CD4-positive, alpha-beta T cell treated with Interleukin-17A for 4 hours (primary cell): ENCODE results near the gene ERLEC1.
"Not testable (repeated sequence)": the region's sequence is repeated elsewhere in the genome, so short reads cannot be mapped to it uniquely, and the experiment has no call there.

Experiments used
- DNase-seq: peaks from one replicate; pipeline ENCODE4 v3.0.0-alpha.2; 2020; ENCODE audit warnings: mixed read lengths

The ERLEC1 gene, protein sequence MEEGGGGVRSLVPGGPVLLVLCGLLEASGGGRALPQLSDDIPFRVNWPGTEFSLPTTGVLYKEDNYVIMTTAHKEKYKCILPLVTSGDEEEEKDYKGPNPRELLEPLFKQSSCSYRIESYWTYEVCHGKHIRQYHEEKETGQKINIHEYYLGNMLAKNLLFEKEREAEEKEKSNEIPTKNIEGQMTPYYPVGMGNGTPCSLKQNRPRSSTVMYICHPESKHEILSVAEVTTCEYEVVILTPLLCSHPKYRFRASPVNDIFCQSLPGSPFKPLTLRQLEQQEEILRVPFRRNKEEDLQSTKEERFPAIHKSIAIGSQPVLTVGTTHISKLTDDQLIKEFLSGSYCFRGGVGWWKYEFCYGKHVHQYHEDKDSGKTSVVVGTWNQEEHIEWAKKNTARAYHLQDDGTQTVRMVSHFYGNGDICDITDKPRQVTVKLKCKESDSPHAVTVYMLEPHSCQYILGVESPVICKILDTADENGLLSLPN

DNA sequence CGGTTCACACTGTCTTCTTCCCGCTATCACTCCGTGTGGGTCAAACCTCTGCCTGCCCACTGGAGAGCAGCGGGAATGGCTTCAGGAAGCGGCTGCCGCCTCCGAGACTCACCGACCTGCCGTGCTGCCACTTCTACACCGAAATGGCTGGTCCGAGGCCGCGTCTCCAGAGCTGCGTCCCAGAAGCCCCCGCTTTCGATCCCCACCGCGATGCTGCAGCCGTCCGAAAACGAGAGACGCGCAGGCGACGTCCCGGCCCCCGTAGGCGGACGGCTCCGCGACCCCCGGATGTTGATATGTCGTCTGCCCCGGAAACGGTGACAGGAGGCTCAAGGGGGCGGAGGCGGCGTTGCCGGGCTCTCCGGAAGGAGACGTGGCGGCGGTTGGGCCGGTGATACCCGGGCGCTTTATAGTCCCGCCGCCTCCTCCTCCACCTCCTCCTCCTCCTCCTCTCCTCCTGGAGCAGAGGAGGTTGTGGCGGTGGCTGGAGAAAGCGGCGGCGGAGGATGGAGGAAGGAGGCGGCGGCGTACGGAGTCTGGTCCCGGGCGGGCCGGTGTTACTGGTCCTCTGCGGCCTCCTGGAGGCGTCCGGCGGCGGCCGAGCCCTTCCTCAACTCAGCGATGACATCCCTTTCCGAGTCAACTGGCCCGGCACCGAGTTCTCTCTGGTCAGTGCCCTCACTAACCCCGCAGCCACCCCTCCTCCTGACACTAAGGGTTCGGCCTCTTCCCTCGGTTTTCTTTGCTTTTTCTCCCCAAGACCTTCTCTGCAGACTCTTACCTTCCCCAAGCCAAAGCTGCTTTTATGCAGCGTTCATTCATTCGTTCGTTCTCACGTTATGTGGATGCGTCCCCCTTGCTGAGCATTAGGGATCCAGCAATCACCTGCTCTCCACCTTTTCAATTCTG lies at the start of gene ERLEC1, which contains the start of gene ASB3:
Gene ERLEC1 (plus strand): TSS at position 340 of the 909 bp plus-strand sequence. CDS start 167 bp downstream, at position 507.
Gene ASB3 (minus strand): TSS at position 249 of the 909 bp plus-strand sequence. CDS start 21,381 bp downstream, outside the sequence.
- peak; percentile 90 for DNase-seq

DNA sequence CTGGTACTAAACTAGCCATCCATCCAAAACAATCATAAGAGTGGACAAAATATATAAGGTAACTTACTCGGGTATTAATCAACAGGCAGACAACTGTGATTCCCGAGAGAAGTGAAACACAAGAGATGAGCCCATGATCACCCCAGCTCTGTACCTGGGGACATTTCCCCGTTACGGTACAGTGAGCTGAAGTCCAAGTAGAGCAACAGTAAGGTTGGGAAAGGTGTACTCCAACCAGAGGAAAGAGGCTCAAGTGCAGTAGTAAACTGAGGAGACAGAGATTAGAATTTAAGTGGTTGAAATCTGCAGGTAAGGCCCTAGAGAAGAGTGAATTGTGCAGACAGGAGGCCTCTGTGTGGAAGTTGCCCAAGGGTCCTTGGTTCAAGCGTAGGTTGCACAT lies 49.8 kb upstream of the ERLEC1 start:
- no peak for DNase-seq

DNA sequence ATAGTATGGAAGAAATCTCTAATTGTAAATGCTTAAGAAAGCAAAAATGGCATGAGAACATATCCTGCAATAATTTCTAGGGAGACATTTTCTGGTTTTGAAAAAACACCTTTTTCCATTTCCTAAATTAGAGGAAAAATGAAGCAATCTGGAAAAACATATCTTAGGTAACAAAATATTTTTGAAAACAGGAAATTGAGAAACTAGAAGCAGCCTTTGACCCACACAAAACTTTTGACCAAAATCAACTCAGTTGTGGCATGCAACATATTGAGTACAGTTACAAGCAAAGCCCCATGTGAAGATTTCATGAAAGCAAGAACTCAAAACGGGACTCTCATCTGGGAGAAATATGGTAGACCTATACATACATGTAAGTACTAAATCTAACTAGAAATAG lies 47.8 kb upstream of the ERLEC1 start:
- no peak for DNase-seq

DNA sequence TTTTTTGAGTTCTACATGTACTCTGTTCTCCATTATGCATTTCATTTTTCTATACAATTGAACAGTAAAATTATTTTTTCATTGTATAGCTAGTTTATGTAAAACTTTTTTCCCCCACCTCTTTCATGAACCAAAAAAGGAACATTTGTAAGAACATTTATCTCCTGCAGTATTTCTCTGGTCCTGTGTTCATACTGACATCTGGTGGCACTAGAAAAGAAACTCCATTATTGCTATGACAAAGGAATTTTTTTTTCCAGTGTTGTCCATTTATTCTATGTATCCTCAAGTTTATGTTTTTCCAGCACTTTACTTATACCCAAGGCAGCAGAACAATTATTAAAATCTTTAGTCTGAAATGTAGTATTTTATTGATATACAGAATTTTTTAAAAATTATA lies 46.7 kb upstream of the ERLEC1 start:
- DNase-seq = no peak

DNA sequence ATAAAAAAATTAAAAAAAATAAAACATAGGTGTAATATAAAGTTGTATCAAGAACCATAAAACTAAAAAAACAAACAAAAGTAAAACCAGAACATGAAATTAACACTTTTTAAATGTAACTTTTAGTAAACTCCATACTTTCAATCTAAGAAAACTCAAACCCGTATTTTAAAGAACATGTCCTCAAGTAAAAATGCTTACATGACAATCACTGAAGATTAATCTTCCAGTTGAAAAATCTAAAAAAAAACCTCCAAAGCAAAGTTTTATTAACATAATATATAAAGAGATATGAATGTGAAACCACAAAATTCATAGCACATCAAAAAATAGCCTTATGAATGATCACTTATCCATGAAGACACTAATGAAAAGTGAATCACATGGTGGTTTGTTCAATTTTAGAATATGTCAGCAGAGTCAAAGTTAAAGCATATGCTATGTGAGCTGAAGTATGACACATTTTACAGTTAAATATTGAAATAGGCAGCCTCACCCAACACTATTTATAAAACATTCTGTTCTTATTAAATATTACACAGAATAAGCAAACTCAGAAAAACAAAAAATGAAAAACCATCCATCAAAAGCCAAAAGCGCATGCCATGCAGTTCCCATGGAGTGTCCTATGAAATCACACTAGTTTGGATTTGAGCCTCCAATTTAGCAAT lies 42.3 kb upstream of the ERLEC1 start:
- no peak for DNase-seq

DNA sequence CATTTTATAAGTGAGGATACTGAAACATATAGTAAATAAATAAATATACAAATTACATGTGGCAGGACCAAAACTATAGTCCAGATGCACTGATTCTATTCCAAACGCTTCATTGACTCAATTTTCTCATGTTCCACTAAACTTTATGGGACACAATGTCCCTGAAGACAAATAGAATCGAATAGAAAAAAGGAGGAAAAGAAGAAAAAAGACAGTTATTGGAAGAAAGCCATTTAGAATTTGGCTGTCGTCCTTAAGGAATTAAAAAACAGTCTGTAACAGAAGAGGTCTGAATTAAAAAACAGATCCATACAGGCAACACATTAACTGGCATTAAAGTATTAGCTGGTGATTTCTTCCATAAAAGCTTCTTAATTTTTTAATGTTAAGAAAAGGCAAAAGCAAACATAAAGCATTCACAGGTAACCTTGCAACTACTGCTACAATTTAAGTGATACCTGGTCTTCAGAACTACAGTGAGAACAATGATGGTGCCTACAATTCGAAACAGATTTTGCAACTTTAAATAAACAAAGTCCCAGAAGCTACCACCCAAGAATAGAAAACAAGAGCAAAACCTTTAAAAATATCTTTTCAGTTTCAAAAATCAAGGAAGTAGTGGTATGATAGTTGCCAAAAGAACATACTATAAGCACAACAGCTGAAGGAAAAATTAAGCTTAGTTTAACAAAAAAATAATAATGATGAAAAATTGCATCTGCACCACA lies 36.6 kb upstream of the ERLEC1 start:
- DNase-seq = no peak

DNA sequence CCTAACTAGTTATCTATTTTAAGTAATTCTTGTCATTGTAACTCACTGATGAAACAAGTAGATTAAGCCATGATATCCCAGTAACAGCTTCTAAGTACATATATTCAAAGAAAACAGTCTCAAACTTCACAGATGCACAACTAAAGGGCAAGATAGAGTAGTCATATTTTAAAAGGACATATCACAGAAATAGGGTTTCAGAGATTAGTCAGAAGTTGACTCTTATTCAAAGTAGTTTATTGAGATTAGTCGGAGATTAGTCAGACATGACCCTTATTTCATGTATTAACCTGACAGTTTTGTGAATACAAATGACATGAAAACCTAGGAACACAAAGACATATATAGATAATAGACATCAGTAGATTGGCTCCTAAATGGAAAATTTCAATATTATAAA lies 35.1 kb upstream of the ERLEC1 start:
- DNase-seq = no peak

DNA sequence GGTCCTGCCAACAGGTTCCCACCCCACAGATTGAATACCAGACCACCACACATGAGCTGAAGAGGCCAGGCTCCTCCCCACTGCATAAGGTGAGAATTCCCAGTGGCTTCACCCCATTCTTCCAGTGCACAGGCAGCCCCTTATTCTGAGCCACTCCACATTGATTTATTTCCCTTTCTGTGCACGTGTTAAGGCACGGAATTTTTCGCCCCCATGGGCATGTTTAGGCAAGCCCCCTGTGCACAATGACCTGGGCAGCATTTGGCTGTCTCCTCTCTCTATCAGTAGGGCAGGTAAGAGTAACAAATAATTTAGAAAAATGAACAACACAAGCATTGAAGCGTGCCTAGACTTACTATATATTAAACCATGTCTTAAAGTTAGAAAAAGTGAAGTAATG lies 34.5 kb upstream of the ERLEC1 start:
- DNase-seq = no peak

DNA sequence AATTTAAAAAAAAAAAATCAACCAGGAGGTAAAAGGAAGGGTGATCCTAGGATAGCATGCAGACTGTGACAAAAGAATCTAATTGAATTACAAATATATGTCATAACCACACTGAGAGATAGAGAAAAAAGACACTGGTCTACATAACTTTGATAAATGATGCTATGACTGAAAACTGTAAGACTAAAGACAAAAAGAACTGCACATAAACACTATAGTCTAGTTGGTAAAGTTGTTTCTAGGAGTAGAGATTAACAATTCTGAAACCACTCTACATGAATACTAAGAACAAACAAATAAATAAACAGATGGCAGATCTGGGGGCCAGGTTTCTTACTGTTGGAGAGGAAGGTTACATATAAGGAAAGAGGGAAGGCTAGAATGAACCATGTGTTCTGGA lies 33.8 kb upstream of the ERLEC1 start:
- no peak for DNase-seq

DNA sequence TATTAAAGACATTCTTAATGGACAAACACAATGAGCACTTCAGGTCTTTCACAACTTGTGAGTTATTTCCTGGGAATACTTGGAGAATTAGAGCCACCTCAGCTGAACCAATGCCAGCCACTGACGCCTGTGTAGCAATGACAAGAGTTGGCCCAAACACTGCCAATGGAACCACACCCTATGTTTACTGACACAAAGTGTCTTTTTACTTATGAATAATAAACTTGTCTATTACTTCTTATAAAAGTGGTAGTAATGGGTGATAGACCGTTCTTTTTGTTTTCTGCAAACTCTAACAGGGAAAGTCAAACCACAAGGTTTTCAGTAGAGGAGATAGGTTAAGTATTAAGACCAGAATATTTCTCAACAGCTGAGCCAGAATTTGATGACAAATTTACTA lies 31.7 kb upstream of the ERLEC1 start:
- DNase-seq = no peak

DNA sequence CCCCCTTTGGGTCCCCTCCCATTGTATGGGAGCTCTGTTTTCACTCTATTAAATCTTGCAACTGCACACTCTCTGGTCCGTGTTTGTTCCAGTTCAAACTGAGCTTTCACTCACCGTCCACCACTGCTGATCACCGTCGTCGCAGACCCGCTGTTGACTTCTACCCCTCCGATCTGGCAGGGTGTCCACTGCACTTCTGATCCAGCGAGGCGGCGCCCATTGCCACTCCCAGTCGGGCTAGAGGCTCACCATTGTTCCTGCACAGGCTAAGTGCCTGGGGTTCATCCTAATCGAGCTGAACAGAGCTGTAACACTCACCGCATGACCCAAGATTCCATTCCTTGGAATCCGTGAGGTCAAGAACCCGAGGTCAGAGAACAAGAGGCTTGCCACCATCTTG lies 30.2 kb upstream of the ERLEC1 start:
- DNase-seq = no peak

DNA sequence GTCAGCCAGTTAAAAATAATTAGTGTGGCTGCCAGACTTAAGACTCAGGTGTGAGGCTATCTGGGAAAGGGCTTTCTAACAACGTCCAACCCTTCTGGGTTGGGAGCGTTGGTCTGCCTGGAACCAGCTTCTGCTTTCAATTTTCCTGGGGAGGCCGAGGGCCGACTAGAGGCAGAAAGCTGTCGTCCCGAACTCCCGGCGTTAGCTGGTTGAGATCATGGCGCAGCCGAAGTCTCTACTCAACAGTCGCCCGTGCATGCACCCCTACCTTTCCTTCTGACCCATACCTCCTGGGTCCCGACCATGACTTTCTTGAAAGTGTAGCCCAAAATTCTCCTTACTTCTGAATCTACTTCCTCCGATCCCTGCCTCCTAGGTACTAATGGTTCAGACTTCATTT lies 29.6 kb upstream of the ERLEC1 start:
- DNase-seq = not testable (repeated sequence)

DNA sequence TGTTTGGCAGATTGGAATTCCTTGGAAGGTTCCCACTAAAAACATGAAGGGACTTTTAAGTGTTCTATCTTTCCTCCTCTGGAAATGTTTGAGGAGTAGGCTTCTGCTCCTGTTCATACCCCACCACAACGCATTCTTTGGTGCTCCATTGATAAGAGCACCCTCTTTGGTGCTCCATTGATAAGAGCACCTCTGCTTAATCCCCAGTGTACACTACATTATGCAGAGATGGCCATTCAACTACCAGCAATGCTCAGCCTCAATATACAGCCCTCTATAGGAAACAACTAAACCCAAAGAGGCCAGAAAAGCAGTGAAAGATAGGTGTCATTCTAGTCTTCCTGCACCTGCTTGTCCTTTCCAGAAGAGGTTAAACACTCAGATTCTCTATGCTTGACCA lies 21.1 kb upstream of the ERLEC1 start:
- DNase-seq = no peak

DNA sequence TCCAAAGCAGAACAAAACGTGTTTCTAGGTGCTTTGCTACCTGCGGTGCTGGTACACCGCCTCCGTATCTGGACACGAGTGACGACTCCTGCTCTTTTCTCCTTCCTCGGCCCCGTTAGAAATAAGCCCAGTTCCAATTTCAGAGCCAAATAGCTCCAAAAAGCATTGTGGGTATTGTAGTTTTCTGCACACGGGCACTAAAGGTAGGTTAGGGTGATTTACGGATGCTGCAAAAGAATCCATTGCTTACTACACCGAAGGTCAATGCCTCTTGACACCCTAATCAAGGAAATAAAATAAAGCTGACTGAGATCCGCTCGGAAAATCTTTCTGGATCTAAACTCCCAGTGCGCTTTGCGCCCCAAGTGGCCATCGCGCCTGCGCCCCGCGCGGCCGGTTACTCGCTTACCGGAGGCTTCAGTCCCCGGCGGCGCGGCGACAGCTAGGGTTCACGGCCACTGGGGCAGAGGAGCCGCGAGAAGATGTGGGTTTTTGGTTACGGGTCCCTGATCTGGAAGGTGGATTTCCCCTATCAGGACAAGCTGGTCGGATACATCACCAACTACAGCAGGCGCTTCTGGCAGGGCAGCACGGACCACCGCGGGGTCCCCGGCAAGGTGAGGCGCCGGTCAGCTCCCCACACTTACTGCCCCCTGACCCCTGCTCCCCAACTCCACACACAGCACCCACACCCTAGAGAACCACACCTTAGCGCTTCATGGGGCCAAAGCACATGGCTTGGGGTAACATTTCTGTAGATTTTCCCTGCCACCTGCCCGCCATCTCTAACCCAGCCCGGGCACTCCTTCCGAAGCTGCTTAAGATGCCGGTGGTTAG lies 19.2 kb upstream of the ERLEC1 start, which contains the start of gene CHAC2:
Gene CHAC2 (plus strand): TSS at position 400 of the 837 bp plus-strand sequence. CDS start 83 bp downstream, at position 483.
- DNase-seq = peak; percentile 87

DNA sequence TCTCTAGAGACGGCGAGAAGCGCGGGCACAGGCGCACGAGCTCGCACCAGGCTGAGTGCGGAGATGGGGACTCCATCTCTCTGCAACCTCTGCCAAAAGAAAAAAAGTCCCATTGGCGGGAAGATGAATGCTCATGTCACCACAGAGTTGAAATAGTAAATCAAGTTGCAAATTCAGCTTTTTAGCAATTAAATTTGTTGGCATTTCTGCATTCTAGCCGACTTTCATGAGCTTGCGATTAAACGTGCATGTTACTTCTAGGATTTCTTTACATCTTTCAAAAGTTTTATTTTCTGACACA lies 18.7 kb upstream of the ERLEC1 start:
- no peak for DNase-seq

DNA sequence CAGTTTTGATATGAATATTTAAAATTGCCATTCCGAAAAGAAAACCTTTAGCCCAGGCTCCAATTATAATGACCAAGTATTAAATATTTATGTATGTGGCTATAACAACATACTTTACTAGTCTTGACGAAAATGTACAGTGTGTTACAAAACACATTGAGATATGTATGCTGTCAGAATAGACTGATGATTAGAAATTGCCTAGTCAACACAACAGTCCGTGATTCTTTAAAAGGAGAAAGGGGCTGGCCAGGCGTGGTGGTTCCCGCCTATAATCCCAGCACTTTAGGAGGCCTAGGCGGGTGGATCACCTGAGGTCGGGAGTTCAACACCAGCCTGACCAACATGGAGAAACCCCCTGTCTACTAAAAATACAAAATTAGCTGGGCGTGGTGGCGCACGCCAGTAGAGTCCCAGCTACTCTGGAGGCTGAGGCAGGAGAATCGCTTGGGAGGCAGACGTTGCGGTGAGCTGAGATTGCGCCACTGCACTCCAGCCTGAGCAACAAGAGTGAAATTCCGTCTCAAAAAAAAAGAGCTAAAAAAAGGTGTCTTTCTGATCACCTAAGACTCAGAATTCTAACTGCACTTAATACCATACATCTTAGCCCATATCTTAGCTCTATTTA lies 17.4 kb upstream of the ERLEC1 start:
- DNase-seq = no peak

DNA sequence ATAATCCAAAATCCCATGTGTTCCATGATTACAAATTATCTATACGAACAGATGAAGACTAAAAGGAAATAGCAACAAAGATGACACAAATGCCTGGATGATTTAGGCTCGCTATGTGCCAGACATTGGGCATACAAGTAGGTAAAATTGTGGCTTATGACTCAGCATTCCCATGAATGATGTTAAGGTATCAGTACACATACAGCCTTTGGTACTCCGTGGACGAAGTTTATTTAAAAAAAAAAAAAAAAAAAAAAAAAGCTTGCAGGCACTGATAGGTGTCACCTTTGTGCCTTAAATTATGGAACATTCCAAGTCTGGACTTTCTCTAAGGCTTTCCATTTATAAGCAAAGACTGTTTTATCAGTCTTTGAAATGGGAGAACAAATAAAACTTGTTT lies 16.6 kb upstream of the ERLEC1 start:
- no peak for DNase-seq

DNA sequence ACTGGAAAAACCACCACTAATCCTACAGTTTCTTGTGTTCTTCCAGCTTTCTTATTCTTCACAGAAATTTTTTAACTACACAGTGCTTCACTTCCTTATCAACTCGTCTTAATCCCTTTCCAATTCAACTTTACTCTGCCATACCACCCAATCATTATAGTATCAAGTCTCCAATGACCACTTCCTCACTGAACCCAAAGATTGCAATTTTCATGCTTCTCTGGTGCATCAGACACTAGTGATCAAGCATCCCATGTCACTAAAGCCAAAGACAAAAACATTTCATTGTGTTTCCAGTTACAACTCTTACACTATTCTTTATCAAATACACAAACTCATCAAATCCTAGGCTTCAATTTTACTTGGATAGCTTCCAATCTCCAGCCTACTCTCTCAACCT lies 9.7 kb upstream of the ERLEC1 start:
- DNase-seq = no peak

DNA sequence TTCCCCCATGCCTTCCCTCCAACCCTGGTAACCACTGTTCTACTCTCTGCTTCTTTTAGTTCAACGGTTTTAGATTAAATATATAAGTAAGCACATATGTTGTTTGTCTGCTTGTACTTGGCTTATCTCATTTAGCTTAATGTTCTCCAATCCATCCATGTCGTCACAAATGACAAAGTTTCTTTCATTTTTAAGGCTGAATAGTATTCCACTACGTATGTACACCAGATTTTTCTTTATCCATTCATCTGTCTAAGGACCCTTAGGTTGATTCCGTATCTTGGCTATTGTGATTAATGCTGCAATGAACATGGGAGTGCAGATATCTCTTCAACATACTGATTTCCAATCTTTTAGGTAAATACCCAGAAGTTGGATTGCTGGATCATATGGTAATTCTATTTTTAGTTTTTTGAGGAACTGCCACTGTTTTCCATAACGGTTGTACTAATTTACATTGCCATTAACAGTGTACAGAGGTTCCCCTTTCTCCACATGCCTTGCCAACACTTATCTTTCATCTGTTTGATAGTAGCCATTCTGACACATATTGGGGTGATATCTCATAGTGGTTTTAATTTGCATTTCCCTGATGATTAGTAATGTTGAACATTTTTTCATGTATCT lies 8.2 kb upstream of the ERLEC1 start:
- no peak for DNase-seq

DNA sequence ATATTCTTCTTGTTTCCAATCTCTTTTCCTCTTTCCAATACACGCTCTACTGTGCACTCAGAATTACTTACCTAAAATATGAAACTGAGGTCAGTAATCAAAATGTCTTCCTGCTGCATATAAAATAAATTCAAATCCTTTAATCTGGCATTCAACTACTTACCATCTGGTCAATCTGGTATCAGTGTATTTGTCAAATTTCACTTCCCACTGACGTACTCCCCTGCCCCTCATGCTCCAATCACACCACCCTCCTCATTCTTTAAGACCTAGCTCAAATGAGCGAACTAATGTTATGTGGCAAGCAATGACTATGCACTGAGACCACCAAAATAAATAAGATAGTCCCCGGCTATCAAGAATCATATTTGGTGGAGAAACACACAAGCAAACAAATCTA lies 6.8 kb upstream of the ERLEC1 start:
- DNase-seq = no peak

DNA sequence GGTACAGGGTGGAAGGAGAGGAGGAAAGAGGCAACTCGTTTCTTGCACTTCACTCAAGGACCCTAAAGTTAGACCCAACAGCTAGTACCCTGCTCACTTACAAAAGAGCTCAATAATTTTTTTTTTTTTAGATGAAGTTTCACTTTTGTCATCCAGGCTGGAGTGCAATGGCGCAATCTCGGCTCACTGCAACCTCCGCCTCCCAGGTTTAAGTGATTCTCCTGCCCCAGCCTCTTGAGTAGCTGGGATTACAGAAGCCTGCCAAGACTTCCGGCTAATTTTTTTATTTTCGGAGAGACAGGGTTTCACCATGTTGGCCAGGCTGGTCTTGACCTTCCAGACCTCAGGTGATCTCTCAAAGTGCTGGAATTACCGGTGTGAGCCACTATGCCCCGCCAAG lies 4.2 kb upstream of the ERLEC1 start:
- DNase-seq = no peak
